SK-N-SH treated with all-trans-retinoic acid at 6 μM for 48 hours (cell line): ENCODE data around the gene ADAMTS18.

Source experiments
- ATAC-seq: fragments of 200-7000 bp; cut with Tn5 transposase; 3 replicates; pipeline ENCODE4 v1.9.1; 2020; ENCODE audit warnings: mild to moderate bottlenecking, moderate library complexity
- ARNTL ChIP-seq: fragments of 450-650 bp; formaldehyde crosslinking; IDR thresholded peaks from 2 replicates; pipeline ENCODE4 v1.5.0; 2020; ENCODE audit warnings: low read depth, mild to moderate bottlenecking, moderate library complexity, borderline replicate concordance
- BACH2 ChIP-seq: fragments of 250-450 bp; sonication (Bioruptor Pico); IDR thresholded peaks from 2 replicates; pipeline ENCODE4 v1.9.0; 2021; ENCODE audit warnings: mild to moderate bottlenecking, borderline replicate concordance
- CREB5 ChIP-seq: fragments of 250-450 bp; sonication (Bioruptor Pico); IDR thresholded peaks from 2 replicates; pipeline ENCODE4 v1.5.1; 2020; ENCODE audit warnings: low read depth, mild to moderate bottlenecking, moderate library complexity
- ESRRG ChIP-seq: fragments of 250-450 bp; sonication (Bioruptor Pico); IDR thresholded peaks from 2 replicates; pipeline ENCODE4 v1.6.1; 2021; ENCODE audit warnings: mild to moderate bottlenecking
- ISL1 ChIP-seq: fragments of 250-450 bp; sonication (Bioruptor Pico); IDR thresholded peaks from 2 replicates; pipeline ENCODE4 v2.1.2; 2022; ENCODE audit warnings: mild to moderate bottlenecking, moderate library complexity
- OSR1 ChIP-seq: fragments of 250-450 bp; sonication (Bioruptor Pico); IDR thresholded peaks from 2 replicates; pipeline ENCODE4 v1.8.0; 2022; ENCODE audit warnings: moderate library complexity, mild to moderate bottlenecking, inconsistent platforms
- PPARA ChIP-seq: fragments of 250-450 bp; sonication (Bioruptor Pico); IDR thresholded peaks from 2 replicates; pipeline ENCODE4 v1.5.0; 2020; ENCODE audit warnings: mild to moderate bottlenecking, borderline replicate concordance
- RARB ChIP-seq: fragments of 250-450 bp; sonication (Bioruptor Pico); IDR thresholded peaks from 2 replicates; pipeline ENCODE4 v1.8.0; 2021; ENCODE audit warnings: mild to moderate bottlenecking, moderate library complexity
- SNAI2 ChIP-seq: fragments of 250-450 bp; sonication (Bioruptor Pico); IDR thresholded peaks from 2 replicates; pipeline ENCODE4 v1.5.0; 2020; ENCODE audit warnings: mild to moderate bottlenecking, moderate library complexity
- TCF4 ChIP-seq: fragments of 250-450 bp; sonication (Bioruptor Pico); IDR thresholded peaks from 2 replicates; pipeline ENCODE4 v1.8.0; 2021; ENCODE audit warnings: mild to moderate bottlenecking, moderate library complexity, borderline replicate concordance
- TOX ChIP-seq: fragments of 250-450 bp; sonication (Bioruptor Pico); IDR thresholded peaks from 2 replicates; pipeline ENCODE4 v1.8.0; 2021; ENCODE audit warnings: mild to moderate bottlenecking, moderate library complexity, borderline replicate concordance
- ZC3H10 ChIP-seq: fragments of 250-450 bp; sonication (Bioruptor Pico); IDR thresholded peaks from 2 replicates; pipeline ENCODE4 v1.5.1; 2021; ENCODE audit warnings: mild to moderate bottlenecking, moderate library complexity
- ZFP3 ChIP-seq: fragments of 250-450 bp; sonication (Bioruptor Pico); IDR thresholded peaks from 2 replicates; pipeline ENCODE4 v1.5.0; 2020; ENCODE audit warnings: mild to moderate bottlenecking, moderate library complexity
- ZFP30 ChIP-seq: fragments of 450-650 bp; formaldehyde crosslinking; IDR thresholded peaks from 2 replicates; pipeline ENCODE4 v1.5.0; 2022; ENCODE audit warnings: mild to moderate bottlenecking, moderate library complexity
- ZNF565 ChIP-seq: fragments of 450-650 bp; formaldehyde crosslinking; conservative IDR thresholded peaks from 2 replicates; pipeline ENCODE4 v1.5.0; 2020; ENCODE audit warnings: low read depth, mild to moderate bottlenecking, moderate library complexity
- ZNF70 ChIP-seq: fragments of 450-650 bp; formaldehyde crosslinking; IDR thresholded peaks from 2 replicates; pipeline ENCODE4 v1.5.0; 2020; ENCODE audit warnings: mild to moderate bottlenecking, moderate library complexity
- ZNF8 ChIP-seq: fragments of 450-650 bp; formaldehyde crosslinking; IDR thresholded peaks from 2 replicates; pipeline ENCODE4 v1.5.0; 2020; ENCODE audit warnings: mild to moderate bottlenecking, moderate library complexity
- TF ChIP-seq, protein P1 (sequence below): fragments of 250-450 bp; sonication (Bioruptor Pico); IDR thresholded peaks from 2 replicates; pipeline ENCODE4 v1.5.0; 2020; ENCODE audit warnings: mild to moderate bottlenecking, moderate library complexity
- TF ChIP-seq, protein P2 (sequence below): fragments of 250-450 bp; sonication (Bioruptor Pico); IDR thresholded peaks from 2 replicates; pipeline ENCODE4 v1.8.0; 2021; ENCODE audit warnings: low read depth, mild to moderate bottlenecking, moderate library complexity, borderline replicate concordance

ADAMTS18 gene

GRCh38 chr16:77422196-77422784 is 12.5 kb downstream of the ADAMTS18 start:
- no peak for ATAC-seq

DNA sequence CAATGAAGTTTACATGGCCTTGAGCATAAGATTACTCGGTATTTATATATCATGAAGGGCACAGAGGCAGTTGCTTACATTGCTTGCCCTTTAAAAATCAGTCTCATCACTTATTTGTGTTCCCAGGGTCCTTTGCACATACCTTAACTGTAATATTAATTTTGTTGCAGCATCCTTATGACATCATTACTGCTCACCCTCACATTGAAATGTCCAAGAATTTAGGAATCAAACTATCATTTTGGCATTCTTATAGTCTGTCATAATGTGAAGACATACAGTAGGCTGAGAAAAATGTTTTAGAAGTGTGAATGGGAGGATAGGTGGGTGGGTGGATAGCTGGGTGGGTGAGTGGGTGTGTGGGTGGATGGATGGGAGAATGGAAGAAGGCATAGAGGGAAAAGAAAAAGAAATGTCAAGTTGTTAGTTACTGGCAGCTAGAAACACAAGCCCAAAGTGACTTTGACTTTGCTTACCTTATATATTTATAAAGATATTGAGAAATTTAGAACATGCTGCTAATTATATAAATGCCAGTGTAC is 17.8 kb downstream of the ADAMTS18 start:
- TF ChIP-seq ESRRG (CRISPR knock-in tag) (no peak), RARB (CRISPR knock-in tag) (no peak), ZNF565 (no peak), ZNF8 (CRISPR knock-in tag) (no peak), ZNF70 (CRISPR knock-in tag) (no peak), TOX (no peak), CREB5 (CRISPR knock-in tag) (no peak), ZFP3 (CRISPR knock-in tag) (no peak), ISL1 (CRISPR knock-in tag) (no peak), SNAI2 (CRISPR knock-in tag) (no peak)
- TF ChIP-seq, protein P1, sequence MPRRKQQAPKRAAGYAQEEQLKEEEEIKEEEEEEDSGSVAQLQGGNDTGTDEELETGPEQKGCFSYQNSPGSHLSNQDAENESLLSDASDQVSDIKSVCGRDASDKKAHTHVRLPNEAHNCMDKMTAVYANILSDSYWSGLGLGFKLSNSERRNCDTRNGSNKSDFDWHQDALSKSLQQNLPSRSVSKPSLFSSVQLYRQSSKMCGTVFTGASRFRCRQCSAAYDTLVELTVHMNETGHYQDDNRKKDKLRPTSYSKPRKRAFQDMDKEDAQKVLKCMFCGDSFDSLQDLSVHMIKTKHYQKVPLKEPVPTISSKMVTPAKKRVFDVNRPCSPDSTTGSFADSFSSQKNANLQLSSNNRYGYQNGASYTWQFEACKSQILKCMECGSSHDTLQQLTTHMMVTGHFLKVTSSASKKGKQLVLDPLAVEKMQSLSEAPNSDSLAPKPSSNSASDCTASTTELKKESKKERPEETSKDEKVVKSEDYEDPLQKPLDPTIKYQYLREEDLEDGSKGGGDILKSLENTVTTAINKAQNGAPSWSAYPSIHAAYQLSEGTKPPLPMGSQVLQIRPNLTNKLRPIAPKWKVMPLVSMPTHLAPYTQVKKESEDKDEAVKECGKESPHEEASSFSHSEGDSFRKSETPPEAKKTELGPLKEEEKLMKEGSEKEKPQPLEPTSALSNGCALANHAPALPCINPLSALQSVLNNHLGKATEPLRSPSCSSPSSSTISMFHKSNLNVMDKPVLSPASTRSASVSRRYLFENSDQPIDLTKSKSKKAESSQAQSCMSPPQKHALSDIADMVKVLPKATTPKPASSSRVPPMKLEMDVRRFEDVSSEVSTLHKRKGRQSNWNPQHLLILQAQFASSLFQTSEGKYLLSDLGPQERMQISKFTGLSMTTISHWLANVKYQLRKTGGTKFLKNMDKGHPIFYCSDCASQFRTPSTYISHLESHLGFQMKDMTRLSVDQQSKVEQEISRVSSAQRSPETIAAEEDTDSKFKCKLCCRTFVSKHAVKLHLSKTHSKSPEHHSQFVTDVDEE (CRISPR knock-in tag): no peak
- TF ChIP-seq, protein P2, sequence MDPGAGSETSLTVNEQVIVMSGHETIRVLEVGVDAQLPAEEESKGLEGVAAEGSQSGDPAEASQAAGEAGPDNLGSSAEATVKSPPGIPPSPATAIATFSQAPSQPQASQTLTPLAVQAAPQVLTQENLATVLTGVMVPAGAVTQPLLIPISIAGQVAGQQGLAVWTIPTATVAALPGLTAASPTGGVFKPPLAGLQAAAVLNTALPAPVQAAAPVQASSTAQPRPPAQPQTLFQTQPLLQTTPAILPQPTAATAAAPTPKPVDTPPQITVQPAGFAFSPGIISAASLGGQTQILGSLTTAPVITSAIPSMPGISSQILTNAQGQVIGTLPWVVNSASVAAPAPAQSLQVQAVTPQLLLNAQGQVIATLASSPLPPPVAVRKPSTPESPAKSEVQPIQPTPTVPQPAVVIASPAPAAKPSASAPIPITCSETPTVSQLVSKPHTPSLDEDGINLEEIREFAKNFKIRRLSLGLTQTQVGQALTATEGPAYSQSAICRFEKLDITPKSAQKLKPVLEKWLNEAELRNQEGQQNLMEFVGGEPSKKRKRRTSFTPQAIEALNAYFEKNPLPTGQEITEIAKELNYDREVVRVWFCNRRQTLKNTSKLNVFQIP: no peak
- no peak for ATAC-seq

More at GRCh38 chr16:77422196-77422784, 12.5 kb downstream of the ADAMTS18 start:
- no peak for TF ChIP-seq OSR1 (CRISPR knock-in tag)
- no peak for TF ChIP-seq ISL1 (CRISPR knock-in tag)
- no peak for TF ChIP-seq ZFP30
- TF ChIP-seq ZC3H10 (CRISPR knock-in tag): no peak
- no peak for TF ChIP-seq ZNF565
- TF ChIP-seq ZNF70 (CRISPR knock-in tag): no peak

GRCh38 chr16:77414752-77415231 is 20.0 kb downstream of the ADAMTS18 start:
- no peak for TF ChIP-seq TOX
- TF ChIP-seq, protein P2: no peak
- TF ChIP-seq PPARA (CRISPR knock-in tag): no peak
- TF ChIP-seq ZFP30: no peak
- TF ChIP-seq RARB (CRISPR knock-in tag): no peak
- no peak for TF ChIP-seq SNAI2 (CRISPR knock-in tag)
- no peak for TF ChIP-seq OSR1 (CRISPR knock-in tag)
- no peak for TF ChIP-seq ESRRG (CRISPR knock-in tag)
- no peak for TF ChIP-seq ARNTL
- TF ChIP-seq TCF4 (CRISPR knock-in tag): no peak
- TF ChIP-seq ZNF8 (CRISPR knock-in tag): no peak
- TF ChIP-seq, all 23 proteins: peak for 0
- no peak for ATAC-seq

GRCh38 chr16:77410449-77410848 is 24.4 kb downstream of the ADAMTS18 start:
- no peak for ATAC-seq
- no peak for TF ChIP-seq OSR1 (CRISPR knock-in tag)
- no peak for TF ChIP-seq RARB (CRISPR knock-in tag)
- TF ChIP-seq SNAI2 (CRISPR knock-in tag): no peak
- no peak for TF ChIP-seq TCF4 (CRISPR knock-in tag)
- no peak for TF ChIP-seq ZC3H10 (CRISPR knock-in tag)
- no peak for TF ChIP-seq CREB5 (CRISPR knock-in tag)
- no peak for TF ChIP-seq TOX
- no peak for TF ChIP-seq ISL1 (CRISPR knock-in tag)
- TF ChIP-seq ZNF565: no peak
- no peak for TF ChIP-seq ESRRG (CRISPR knock-in tag)
- no peak for TF ChIP-seq ZNF70 (CRISPR knock-in tag)
- no peak for TF ChIP-seq PPARA (CRISPR knock-in tag)
- no peak for TF ChIP-seq BACH2 (CRISPR knock-in tag)
